MM.1S (cell line): Measurements from ENCODE around the gene SLC35F1.

Experiments
- EZH2 ChIP-seq: fragments of 300-600 bp; sonication (generic); optimal IDR thresholded peaks from 2 replicates; pipeline ENCODE3; 2017; ENCODE audit warnings: low read depth, mild to moderate bottlenecking, antibody characterized with exemption, low read length, mixed read lengths
- EZH2phosphoT487 ChIP-seq: fragments of 300-600 bp; sonication (generic); IDR thresholded peaks from 2 replicates; pipeline ENCODE4 v1.6.1; 2018; ENCODE audit warnings: antibody characterized with exemption, low read length
- TF ChIP-seq, protein P1 (sequence below): fragments of 300-600 bp; sonication (generic); IDR thresholded peaks from 2 replicates; pipeline ENCODE4 v1.5.1; 2016; ENCODE audit warnings: antibody characterized with exemption, low read length, mixed read lengths

GRCh38 chr6:118097576-118097975 is 190.5 kb downstream of the SLC35F1 start:
- TF ChIP-seq, protein P1, sequence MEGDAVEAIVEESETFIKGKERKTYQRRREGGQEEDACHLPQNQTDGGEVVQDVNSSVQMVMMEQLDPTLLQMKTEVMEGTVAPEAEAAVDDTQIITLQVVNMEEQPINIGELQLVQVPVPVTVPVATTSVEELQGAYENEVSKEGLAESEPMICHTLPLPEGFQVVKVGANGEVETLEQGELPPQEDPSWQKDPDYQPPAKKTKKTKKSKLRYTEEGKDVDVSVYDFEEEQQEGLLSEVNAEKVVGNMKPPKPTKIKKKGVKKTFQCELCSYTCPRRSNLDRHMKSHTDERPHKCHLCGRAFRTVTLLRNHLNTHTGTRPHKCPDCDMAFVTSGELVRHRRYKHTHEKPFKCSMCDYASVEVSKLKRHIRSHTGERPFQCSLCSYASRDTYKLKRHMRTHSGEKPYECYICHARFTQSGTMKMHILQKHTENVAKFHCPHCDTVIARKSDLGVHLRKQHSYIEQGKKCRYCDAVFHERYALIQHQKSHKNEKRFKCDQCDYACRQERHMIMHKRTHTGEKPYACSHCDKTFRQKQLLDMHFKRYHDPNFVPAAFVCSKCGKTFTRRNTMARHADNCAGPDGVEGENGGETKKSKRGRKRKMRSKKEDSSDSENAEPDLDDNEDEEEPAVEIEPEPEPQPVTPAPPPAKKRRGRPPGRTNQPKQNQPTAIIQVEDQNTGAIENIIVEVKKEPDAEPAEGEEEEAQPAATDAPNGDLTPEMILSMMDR, result no peak
- TF ChIP-seq EZH2 (no peak), EZH2phosphoT487 (no peak)
